Activated T-cell treated with anti-CD3 and anti-CD28 coated beads, Interleukin-2, amount 50 U/mL, for 72 hours (primary cell): Measurements from ENCODE around the gene TTBK1. TPM values are rescaled to one million over a fixed set of nuclear protein-coding genes. Genes with fewer than 3 reads are reported as not detected.

Source experiments
- ATAC-seq, 2 donors: fragments of 150-1000 bp; cut with Tn5 transposase; replicated peaks in 1 of 2; 2 replicates each; pipeline ENCODE4 v1.10.0; 2021; ENCODE audit warnings: moderate library complexity in 2 of 2, mild to moderate bottlenecking in 1 of 2
- DNase-seq, 2 donors: peaks; one replicate each; pipeline ENCODE4 v3.0.0; 2021 to 2022; ENCODE audit warnings: mixed read lengths in 1 of 2
- H3K27ac Mint-ChIP-seq: one replicate; pipeline ENCODE4 v1.8.0; 2022; ENCODE audit warnings: mild to moderate bottlenecking, moderate library complexity, mixed read lengths
- H3K27me3 Mint-ChIP-seq: one replicate; pipeline ENCODE4 v1.8.0; 2022; ENCODE audit warnings: low read depth, mixed read lengths
- H3K36me3 Mint-ChIP-seq, 2 donors: one replicate each; pipeline ENCODE4 v1.8.0; 2022; ENCODE audit warnings: mixed read lengths in 2 of 2, mild to moderate bottlenecking in 1 of 2; ENCODE audit not compliant: insufficient read depth in 2 of 2
- H3K4me1 Mint-ChIP-seq: one replicate; pipeline ENCODE4 v1.8.0; 2022; ENCODE audit warnings: low read depth, mixed read lengths
- H3K4me3 Mint-ChIP-seq, 2 donors: one replicate each; pipeline ENCODE4 v1.8.0; 2022; ENCODE audit warnings: mild to moderate bottlenecking in 2 of 2, mixed read lengths in 2 of 2, moderate library complexity in 2 of 2
- H3K9me3 Mint-ChIP-seq, 2 donors: one replicate each; pipeline ENCODE4 v1.8.0; 2022; ENCODE audit warnings: mixed read lengths in 2 of 2
- total RNA-seq, 2 donors: library from RNA; stranded (reverse); gene quantifications; one replicate each; pipeline ENCODE4 v1.2.3, GENCODE V29; 2022

TTBK1 gene
- total RNA-seq, 2 donors from 2014 or later: 1.1 to 1.2 TPM

DNA sequence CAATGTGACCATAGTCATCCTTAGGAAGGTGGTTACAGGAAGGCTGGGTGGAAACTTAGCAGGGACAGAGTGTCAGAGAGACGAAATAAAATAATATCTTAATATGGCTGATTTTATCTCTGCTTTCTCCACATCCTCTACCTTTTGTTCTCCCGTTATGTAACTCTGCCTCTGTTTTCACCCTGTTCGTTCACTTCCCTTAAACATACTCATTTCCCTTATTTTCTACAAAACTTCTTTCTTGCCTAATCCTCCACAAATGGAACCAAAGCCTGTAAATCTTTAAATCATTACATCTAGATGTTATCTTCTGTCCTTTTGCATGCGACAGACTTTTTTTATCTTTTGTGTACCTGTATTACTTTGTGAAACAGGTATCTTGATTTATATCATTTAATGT lies 88.6 kb downstream of the TTBK1 start:
- Mint-ChIP-seq H3K4me1 (peaks cover 12% of the 10 kb centered on the region), H3K27ac (peak overlapping the region; percentile 59), H3K9me3 (no peaks in the 10 kb centered on the region), H3K36me3 (no peaks in the 10 kb centered on the region), H3K27me3 (no peaks in the 10 kb centered on the region), H3K4me3 (peak overlapping the region in 1 of 2 donors; percentile 7)
- ATAC-seq (no peak), DNase-seq (no peak)

DNA sequence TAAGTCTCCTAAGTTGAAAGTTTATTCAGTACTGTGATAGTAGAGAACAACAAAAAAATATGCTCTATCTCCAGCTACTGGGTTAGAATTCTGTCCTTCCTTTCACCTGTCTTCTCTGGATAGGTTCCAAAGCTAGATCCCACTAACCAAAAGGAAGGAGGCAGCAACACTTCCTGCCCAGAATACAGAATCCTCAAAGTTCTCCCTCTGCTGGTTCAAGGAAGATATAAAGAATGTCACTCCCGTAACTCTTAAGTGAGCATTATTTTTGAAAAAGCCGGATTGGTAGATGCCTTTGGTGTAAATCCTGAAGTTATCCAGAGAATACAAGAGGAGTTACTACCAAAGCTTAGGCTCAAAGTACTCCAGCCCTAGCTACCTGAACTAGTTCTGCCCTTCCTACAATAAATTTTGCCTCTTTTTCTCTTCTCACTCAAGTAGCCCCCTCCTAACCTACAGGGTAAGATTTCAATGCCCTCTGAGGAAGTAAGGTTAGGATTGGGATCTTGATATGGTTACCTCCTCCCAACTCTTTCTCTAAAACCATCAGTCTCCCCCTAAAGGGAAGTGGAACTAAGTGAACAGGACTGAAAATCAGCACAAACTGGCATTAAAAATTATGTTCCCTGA lies 91.3 kb downstream of the TTBK1 start:
- DNase-seq: no peak
- ATAC-seq: no peak
- Mint-ChIP-seq H3K27me3 (no peaks in the 10 kb centered on the region), H3K4me1 (peaks cover 21% of the 10 kb centered on the region), H3K36me3 (peaks cover 2 to 3% of the 10 kb centered on the region in 2 donors), H3K4me3 (no peak overlapping the region), H3K9me3 (no peaks in the 10 kb centered on the region), H3K27ac (peak overlapping the region; percentile 36)

- H3K27ac Mint-ChIP-seq: no peak overlapping the region
- no peak for ATAC-seq
- H3K4me1 Mint-ChIP-seq: peaks cover 21% of the 10 kb centered on the region
- no peaks in the 10 kb centered on the region for H3K9me3 Mint-ChIP-seq
- H3K36me3 Mint-ChIP-seq: peaks cover 4 to 8% of the 10 kb centered on the region in 2 donors
- H3K27me3 Mint-ChIP-seq: no peaks in the 10 kb centered on the region
- no peak overlapping the region for H3K4me3 Mint-ChIP-seq
- no peak for DNase-seq
These were observed 92.2 kb downstream of the TTBK1 start for GRCh38 chr6:43335469-43335868.

DNA sequence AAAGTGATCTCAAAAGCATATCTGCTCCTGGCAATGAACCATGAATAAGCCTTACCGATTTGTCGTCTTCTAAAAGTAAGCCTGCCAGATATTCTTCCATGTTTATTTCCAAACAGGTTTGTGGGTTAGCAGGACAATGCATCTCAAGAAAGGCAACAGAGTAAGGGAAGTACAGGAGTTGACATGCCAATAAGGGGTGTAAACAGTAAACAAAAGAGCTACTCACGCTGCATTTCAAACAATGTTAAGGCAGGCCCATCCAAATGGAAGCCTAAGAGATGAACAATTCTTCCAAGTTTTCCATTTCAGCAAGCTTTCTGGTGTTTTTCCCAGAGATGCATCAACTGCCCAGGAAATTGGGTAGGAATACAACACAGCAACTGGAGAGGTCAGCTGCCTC lies 93.1 kb downstream of the TTBK1 start:
- DNase-seq: no peak
- ATAC-seq: no peak
- H3K36me3 Mint-ChIP-seq: peaks cover 4 to 10% of the 10 kb centered on the region in 2 donors
- no peaks in the 10 kb centered on the region for H3K27me3 Mint-ChIP-seq
- no peak overlapping the region for H3K4me3 Mint-ChIP-seq
- no peaks in the 10 kb centered on the region for H3K9me3 Mint-ChIP-seq
- no peak overlapping the region for H3K27ac Mint-ChIP-seq
- H3K4me1 Mint-ChIP-seq: peaks cover 16% of the 10 kb centered on the region

Other genes with a start within 250 kb of the TTBK1 start
- gene MEA1, start 229.5 kb upstream of the TTBK1 start, total RNA-seq: 10 to 100 TPM; 42.1 to 53.7 TPM
- gene KLHDC3, start 229.2 kb upstream of the TTBK1 start, total RNA-seq: 10 to 100 TPM; 62.5 to 68.9 TPM
- 10 to 100 TPM; 43.4 to 54.2 TPM for gene RRP36, start 221.9 kb upstream of the TTBK1 start, total RNA-seq
- gene CUL7, start 189.6 kb upstream of the TTBK1 start, total RNA-seq: 10 to 100 TPM; 16.8 to 19.7 TPM
- gene MRPL2, start 184.0 kb upstream of the TTBK1 start, total RNA-seq: 10 to 100 TPM; 85.0 to 85.7 TPM
- 10 to 100 TPM; 36.9 to 37.4 TPM for gene KLC4, start 183.8 kb upstream of the TTBK1 start, total RNA-seq
- 1 to 10 TPM; 2.8 to 7.8 TPM for gene PTK7, start 167.2 kb upstream of the TTBK1 start, total RNA-seq
- 10 to 100 TPM; 44.2 to 46.1 TPM for gene SRF, start 72.2 kb upstream of the TTBK1 start, total RNA-seq
- 10 to 100 TPM; 60.7 to 62.0 TPM for gene CUL9, start 61.3 kb upstream of the TTBK1 start, total RNA-seq
- 10 to 100 TPM; 38.3 to 42.3 TPM for gene DNPH1, start 14.0 kb upstream of the TTBK1 start, total RNA-seq
- gene SLC22A7, start 54.8 kb downstream of the TTBK1 start, total RNA-seq: not detected
- under 1 TPM; 0.82 to 0.90 TPM for gene CRIP3, start 65.3 kb downstream of the TTBK1 start, total RNA-seq
- gene ZNF318, start 126.2 kb downstream of the TTBK1 start, total RNA-seq: 10 to 100 TPM; 14.4 to 14.5 TPM
- gene ABCC10, start 184.1 kb downstream of the TTBK1 start, total RNA-seq: 10 to 100 TPM; 32.8 to 36.4 TPM
- gene DLK2, start 212.1 kb downstream of the TTBK1 start, total RNA-seq: 1 to 10 TPM; 1.6 to 2.6 TPM
- gene TJAP1, start 234.1 kb downstream of the TTBK1 start, total RNA-seq: 10 to 100 TPM; 68.6 to 77.2 TPM